Heart right ventricle (tissue), 16 donors: Measurements from ENCODE around the gene KCP. TPM values are rescaled to one million over a fixed set of nuclear protein-coding genes. Genes with fewer than 3 reads are reported as not detected.

ENCODE experiments used
- ATAC-seq, 8 donors: fragments of 200-7000 bp; cut with Tn5 transposase; one replicate each; pipeline ENCODE4 v1.9.1; 2020; ENCODE audit warnings: mild to moderate bottlenecking in 8 of 8, moderate library complexity in 8 of 8, moderate number of reproducible peaks in 1 of 8
- DNase-seq, 2 donors: peaks; one replicate each; pipeline ENCODE4 v3.0.0-alpha.2; 2020
- H3K27ac ChIP-seq, 10 donors: fragments of 200-600 bp; sonication (generic) in 2 of 10; one replicate each; pipeline versions ENCODE4 v1.5.0 to v1.8.0; 2020 to 2022; ENCODE audit warnings: mild to moderate bottlenecking in 3 of 10
- H3K27me3 ChIP-seq, 7 donors: fragments of 200-600 bp; one replicate each; pipeline ENCODE4 v1.8.0; 2021 to 2022; ENCODE audit warnings: mild to moderate bottlenecking in 2 of 7
- H3K36me3 ChIP-seq, 9 donors: fragments of 200-600 bp; sonication (generic) in 1 of 9; one replicate each; pipeline versions ENCODE4 v1.5.0 to v1.8.0; 2020 to 2022; ENCODE audit warnings: mild to moderate bottlenecking in 2 of 9
- H3K4me1 ChIP-seq, 9 donors: fragments of 200-600 bp; sonication (generic) in 1 of 9; one replicate each; pipeline versions ENCODE4 v1.5.0 to v1.8.0; 2020 to 2022; ENCODE audit warnings: mild to moderate bottlenecking in 4 of 9
- H3K4me3 ChIP-seq, 10 donors: fragments of 200-600 bp; sonication (generic) in 2 of 10; one replicate each; pipeline versions ENCODE4 v1.5.0 to v1.8.0; 2020 to 2022; ENCODE audit warnings: mild to moderate bottlenecking in 7 of 10, moderate library complexity in 2 of 10
- H3K9me3 ChIP-seq, 11 donors: fragments of 200-600 bp in 10 of 11; sonication (generic) in 2 of 11; one replicate each; pipeline versions ENCODE4 v1.5.0 to v1.8.0; 2013 to 2022; ENCODE audit warnings: mild to moderate bottlenecking in 2 of 11, control low read depth in 1 of 11, moderate library complexity in 1 of 11
- WGBS, 2 donors: extraction: QIAGEN DNeasy Blood & Tissue Kit; methylation state at CpG; one replicate each; pipeline ENCODE4 v1.1.7; 2013; ENCODE audit warnings: inconsistent platforms in 1 of 2; 5-methylcytosine and 5-hydroxymethylcytosine counted together
- intact Hi-C, 10 donors: fragments of 100-400 bp; cut with DNase I; formaldehyde crosslinking; loops; one replicate each; pipeline versions ENCODE4 v1.11.1 to v1.14.2; 2022
- polyA plus RNA-seq, 2 donors: library from polyadenylated mRNA; stranded (reverse); fragments of 200-250 nt; gene quantifications; one replicate each; pipeline ENCODE4 v1.2.3, GENCODE V29; 2013
- total RNA-seq, 10 donors: library from RNA; stranded (reverse); fragmentation: NEBNext Ultra II Directional in 3 of 10; extraction: Animal tissue kit (Norgen Biotek cat#: 25700) in 3 of 10; gene quantifications; one replicate each; pipeline versions ENCODE4 v1.2.1 to v1.2.4, GENCODE V29; 2021 to 2023
- TF ChIP-seq, protein P1 (sequence below), 9 donors: fragments of 200-600 bp; sonication (generic) in 2 of 9; IDR thresholded peaks; one replicate each; pipeline versions ENCODE4 v1.5.0 to v1.8.0; 2021 to 2022; ENCODE audit warnings: antibody characterized with exemption in 9 of 9, mild to moderate bottlenecking in 5 of 9, moderate library complexity in 1 of 9
- donor health status: Arrhythmogenic right ventricular cardiomyopathy.
- donor health status: ischemic (EF 13 %, LVEDD 7.1; RV severe dilation, severe dysfunction).
- donor health status: healthy with polysubstance abuse.
- donor health status: DM: no; HTN: yes; CAD: no.
- donor health status: DM: no; HTN: no; CAD: no.
- donor health status: ischemic (EF 25% LVEDD 6.9; RV normal size, moderate dysfunction).
- donor health status: ischemic (EF 25% LVEDD 5.7; RV mildly dilated, moderate dysfunction).
- donor health status: healthy.
- donor health status: DM: yes; HTN: yes; CAD: no.
- donor health status: Ischemic cardiomyopathy.
- donor health status: ischemic (EF 35%, LVEDD 5.7; RV mildly dilated, moderate dysfunction).
- donor health status: nonischemic (EF 11% LVEDD 7.7; RV severe dilation, severe dysfunction).
- donor health status: DM: yes; HTN: yes; CAD: no.
- donor health status: PGD.
- donor health status: ischemic (EF 29% LVEDD 5.4; RV normal size, mild dysfunction).
- donor health status: nonischemic (EF 23%, LVEDD 6.1; RV moderate dilation, normal function).

The KCP gene
- total and polyA plus RNA-seq, 12 donors = 0.09 to 0.44 (median 0.27) TPM

DNA sequence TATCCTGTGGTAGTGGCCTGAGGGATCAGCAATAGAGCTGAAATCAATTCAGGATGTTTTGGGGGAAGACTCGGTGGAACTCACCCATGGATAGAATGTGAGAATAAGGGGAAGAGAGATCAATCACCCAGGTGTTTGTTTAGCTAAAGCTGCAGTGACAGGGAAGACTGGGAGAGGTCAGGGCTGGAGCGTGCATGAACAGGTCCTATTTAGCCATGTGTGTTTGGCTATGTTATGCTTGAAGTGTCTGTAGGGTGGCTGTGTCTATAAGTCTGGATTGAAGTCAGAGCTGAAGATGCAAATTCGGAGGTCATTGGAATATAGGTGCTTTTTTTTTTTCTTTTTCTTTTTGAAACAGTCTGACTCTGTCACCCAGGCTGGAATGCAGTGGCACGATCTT, 43.3 kb downstream of the KCP start:
- 89 to 95% methylated on average over 4 of the region's 4 CpGs for WGBS, 2 donors
- no peak for DNase-seq
- TF ChIP-seq, protein P1, sequence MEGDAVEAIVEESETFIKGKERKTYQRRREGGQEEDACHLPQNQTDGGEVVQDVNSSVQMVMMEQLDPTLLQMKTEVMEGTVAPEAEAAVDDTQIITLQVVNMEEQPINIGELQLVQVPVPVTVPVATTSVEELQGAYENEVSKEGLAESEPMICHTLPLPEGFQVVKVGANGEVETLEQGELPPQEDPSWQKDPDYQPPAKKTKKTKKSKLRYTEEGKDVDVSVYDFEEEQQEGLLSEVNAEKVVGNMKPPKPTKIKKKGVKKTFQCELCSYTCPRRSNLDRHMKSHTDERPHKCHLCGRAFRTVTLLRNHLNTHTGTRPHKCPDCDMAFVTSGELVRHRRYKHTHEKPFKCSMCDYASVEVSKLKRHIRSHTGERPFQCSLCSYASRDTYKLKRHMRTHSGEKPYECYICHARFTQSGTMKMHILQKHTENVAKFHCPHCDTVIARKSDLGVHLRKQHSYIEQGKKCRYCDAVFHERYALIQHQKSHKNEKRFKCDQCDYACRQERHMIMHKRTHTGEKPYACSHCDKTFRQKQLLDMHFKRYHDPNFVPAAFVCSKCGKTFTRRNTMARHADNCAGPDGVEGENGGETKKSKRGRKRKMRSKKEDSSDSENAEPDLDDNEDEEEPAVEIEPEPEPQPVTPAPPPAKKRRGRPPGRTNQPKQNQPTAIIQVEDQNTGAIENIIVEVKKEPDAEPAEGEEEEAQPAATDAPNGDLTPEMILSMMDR (IDR thresholded peaks at IDR 0.05) = no peak

DNA sequence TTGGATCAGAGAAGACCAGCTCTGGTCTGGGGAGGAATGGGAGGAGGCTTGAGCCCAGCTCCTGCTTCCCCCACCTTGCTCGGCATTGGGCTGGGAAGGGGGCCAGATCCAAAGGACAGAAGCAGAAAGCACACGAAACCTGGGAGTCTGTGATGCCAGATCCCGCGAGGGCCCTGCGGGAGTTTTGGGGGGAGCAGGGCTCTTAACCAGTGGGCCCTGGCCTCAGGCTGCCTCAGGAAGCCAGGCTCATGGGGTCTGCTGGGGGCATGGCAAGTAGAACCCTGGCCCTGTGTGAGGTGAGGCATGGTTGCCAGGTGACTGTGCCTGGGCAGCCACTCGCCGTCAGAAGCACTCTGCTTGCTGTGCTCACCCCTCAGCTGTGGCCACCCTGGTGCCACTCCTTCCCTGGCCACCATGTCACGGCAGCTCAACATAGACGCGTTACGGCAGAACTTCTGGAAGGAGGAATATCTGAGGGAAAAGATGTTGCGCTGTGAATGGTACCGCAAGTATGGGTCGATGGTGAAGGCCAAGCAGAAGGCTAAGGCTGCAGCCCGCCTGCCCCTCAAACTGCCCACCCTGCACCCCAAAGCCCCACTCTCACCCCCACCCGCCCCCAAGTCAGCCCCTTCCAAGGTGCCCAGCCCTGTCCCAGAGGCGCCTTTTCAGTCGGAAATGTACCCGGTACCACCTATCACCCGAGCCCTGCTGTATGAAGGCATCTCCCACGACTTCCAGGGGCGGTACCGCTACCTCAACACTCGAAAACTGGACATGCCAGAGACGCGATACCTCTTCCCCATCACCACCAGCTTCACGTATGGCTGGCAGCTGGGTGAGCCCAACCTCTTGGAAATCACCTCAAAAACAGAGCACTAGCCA, 44.3 kb downstream of the KCP start:
- DNase-seq = no peak
- Histone ChIP-seq H3K4me1 (peaks cover 10 to 58% (median 35%) of the 10 kb centered on the region in 9 donors), H3K27me3 (peaks cover 0 to 24% (median 0%) of the 10 kb centered on the region in 7 donors)

More for the DNA sequence above, 43.3 kb downstream of the KCP start:
- no peak for ATAC-seq
- no peaks in the 10 kb centered on the region for H3K9me3 ChIP-seq
- H3K27ac ChIP-seq = no peak overlapping the region
- H3K36me3 ChIP-seq = peaks cover 0 to 27% (median 8%) of the 10 kb centered on the region in 9 donors
- no peak overlapping the region for H3K4me3 ChIP-seq
- H3K27me3 ChIP-seq = peaks cover 0 to 24% (median 0%) of the 10 kb centered on the region in 7 donors
- peaks cover 9 to 48% (median 29%) of the 10 kb centered on the region in 9 donors for H3K4me1 ChIP-seq
- intact Hi-C loops = loop anchor here in 3 of 10 donors (10.0 kb wide), 2 partner anchors 72 to 132 kb away; partner anchors contain the start of genes CALU (in 3 of the 3) and CCDC136 (in 1 of the 3)

DNA sequence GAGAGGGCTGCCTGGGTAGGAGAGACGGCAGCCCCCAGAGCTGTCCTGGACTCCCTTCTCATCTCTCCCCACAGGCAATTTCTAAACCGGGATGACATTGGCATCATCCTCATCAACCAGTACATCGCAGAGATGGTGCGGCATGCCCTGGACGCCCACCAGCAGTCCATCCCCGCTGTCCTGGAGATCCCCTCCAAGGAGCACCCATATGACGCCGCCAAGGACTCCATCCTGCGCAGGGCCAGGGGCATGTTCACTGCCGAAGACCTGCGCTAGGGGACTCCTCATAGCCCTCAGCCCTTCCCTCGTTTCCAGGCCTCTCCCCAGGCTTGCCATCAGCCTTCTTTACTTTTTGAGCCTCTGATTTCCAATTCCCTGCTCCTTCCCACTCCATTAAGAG, 45.2 kb downstream of the KCP start:
- intact Hi-C loops = loop anchor here in 3 of 10 donors (10.0 kb wide), 2 partner anchors 71 to 131 kb away; partner anchors contain the start of genes CALU (in 3 of the 3) and CCDC136 (in 1 of the 3)
- Histone ChIP-seq H3K36me3 (peaks cover 0 to 27% (median 8%) of the 10 kb centered on the region in 9 donors), H3K27me3 (peaks cover 0 to 17% (median 0%) of the 10 kb centered on the region in 7 donors), H3K27ac (no peak overlapping the region), H3K9me3 (no peaks in the 10 kb centered on the region), H3K4me1 (peaks cover 12 to 66% (median 43%) of the 10 kb centered on the region in 9 donors), H3K4me3 (no peak overlapping the region)
- TF ChIP-seq, protein P1 (IDR thresholded peaks at IDR 0.05) = no peak
- WGBS, 2 donors = 95% methylated on average over 12 of the region's 12 CpGs
- DNase-seq = no peak
- no peak for ATAC-seq

More for the DNA sequence above, 44.3 kb downstream of the KCP start:
- Histone ChIP-seq H3K27ac (no peak overlapping the region), H3K36me3 (peaks cover 0 to 27% (median 8%) of the 10 kb centered on the region in 9 donors), H3K4me3 (no peak overlapping the region), H3K9me3 (no peaks in the 10 kb centered on the region)
- 93 to 94% methylated on average over 27 of the region's 27 CpGs for WGBS, 2 donors
- intact Hi-C loops = loop anchor here in 3 of 10 donors (10.0 kb wide), 2 partner anchors 71 to 131 kb away; partner anchors contain the start of genes CALU (in 3 of the 3) and CCDC136 (in 1 of the 3)
- TF ChIP-seq, protein P1 (IDR thresholded peaks at IDR 0.05) = no peak
- ATAC-seq = no peak

DNA sequence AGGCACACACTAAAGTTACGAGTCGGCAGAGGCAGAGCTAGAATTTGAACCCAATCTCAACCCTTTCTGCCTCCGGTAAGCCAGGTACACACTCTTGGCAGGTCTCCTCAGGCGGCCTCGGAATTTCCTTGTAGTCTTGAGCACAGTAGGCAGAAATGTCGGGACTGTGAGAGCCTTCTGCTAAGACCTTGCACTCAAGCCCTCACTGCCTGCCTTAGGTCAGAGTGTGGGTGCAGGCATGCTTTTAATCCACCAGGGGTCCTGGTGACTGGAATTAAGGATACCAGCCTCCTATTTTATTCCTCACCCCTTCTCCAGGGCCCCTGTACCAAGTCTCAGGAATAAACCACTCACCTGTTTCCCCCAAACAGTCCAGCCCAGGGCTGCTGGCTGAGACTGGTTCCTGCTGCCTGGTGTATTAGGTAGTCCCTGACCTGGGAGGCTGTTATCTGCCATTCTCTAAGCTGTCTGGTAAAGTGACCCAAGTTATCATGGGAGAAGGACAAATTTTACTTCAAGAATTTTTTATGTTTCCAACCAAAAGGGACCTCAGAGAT, 47.0 kb downstream of the KCP start:
- Histone ChIP-seq H3K4me3 (peak overlapping the region; percentile 56 to 83 (median 70)), H3K4me1 (peaks cover 16 to 66% (median 42%) of the 10 kb centered on the region in 9 donors), H3K9me3 (no peaks in the 10 kb centered on the region), H3K36me3 (peaks cover 0 to 35% (median 8%) of the 10 kb centered on the region in 9 donors), H3K27me3 (no peaks in the 10 kb centered on the region), H3K27ac (peak overlapping the region in 9 of 10 donors; percentile 40 to 87 (median 75))
- intact Hi-C loops = loop anchor here in 4 of 10 donors (2.0 to 10.0 kb wide), 4 partner anchors 33 to 129 kb away; partner anchors contain the start of genes CALU (in 4 of the 4), CCDC136 (in 1 of the 4) and FLNC (in 1 of the 4)
- TF ChIP-seq, protein P1 (IDR thresholded peaks at IDR 0.05) = peak in 7 of 9 donors; percentile 17 to 50 (median 35)
- peak in 3 of 8 donors; percentile 1 to 3 (median 2) for ATAC-seq
- WGBS, 2 donors = 0 to 1% methylated on average over 6 of the region's 6 CpGs
- no peak for DNase-seq
